Epithelial cell of proximal tubule (primary cell): Measurements from ENCODE around the gene MPPED1. TPM values are rescaled to one million over a fixed set of nuclear protein-coding genes. Genes with fewer than 3 reads are reported as not detected.

Experiments used
- DNase-seq: peaks from one replicate; pipeline ENCODE4 v3.0.0-alpha.2; 2011; ENCODE audit warnings: low read depth
- H3K4me3 ChIP-seq: 2 replicates; pipeline ENCODE4 v1.5.1; 2011; ENCODE audit warnings: low read depth, mild to moderate bottlenecking, low read length
- total RNA-seq: library from RNA; depleted of rRNA; stranded (reverse); fragments of >200 nt; gene quantifications from 2 replicates; pipeline ENCODE4 v1.2.3, GENCODE V29; 2015
- TF ChIP-seq, protein P1 (sequence below): conservative IDR thresholded peaks from 2 replicates; pipeline ENCODE4 v1.5.1; 2012; ENCODE audit warnings: low read depth, mild to moderate bottlenecking, low read length

The MPPED1 gene
- total RNA-seq, 1 donor from 2014 or later = not detected

DNA sequence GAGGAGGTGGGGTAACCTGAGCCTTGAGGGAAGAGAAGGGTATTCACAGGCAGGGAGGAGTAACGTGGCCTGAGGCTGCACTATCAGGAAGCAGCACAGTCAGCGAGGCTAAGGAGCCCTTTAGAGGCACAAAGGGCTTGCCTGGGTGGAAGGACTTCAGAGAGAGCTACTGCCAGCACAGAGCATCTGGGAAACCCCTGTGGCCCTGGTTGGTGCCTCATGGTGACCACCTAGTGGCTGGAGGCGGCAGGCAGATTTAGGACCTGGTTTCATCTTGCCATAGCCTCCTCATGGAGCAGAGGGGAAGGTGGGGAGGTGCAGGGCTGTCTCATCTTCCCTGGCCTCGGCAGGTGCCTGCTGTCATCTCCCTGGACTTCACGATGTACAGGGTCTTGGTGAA lies 64.5 kb downstream of the MPPED1 start:
- TF ChIP-seq, protein P1, sequence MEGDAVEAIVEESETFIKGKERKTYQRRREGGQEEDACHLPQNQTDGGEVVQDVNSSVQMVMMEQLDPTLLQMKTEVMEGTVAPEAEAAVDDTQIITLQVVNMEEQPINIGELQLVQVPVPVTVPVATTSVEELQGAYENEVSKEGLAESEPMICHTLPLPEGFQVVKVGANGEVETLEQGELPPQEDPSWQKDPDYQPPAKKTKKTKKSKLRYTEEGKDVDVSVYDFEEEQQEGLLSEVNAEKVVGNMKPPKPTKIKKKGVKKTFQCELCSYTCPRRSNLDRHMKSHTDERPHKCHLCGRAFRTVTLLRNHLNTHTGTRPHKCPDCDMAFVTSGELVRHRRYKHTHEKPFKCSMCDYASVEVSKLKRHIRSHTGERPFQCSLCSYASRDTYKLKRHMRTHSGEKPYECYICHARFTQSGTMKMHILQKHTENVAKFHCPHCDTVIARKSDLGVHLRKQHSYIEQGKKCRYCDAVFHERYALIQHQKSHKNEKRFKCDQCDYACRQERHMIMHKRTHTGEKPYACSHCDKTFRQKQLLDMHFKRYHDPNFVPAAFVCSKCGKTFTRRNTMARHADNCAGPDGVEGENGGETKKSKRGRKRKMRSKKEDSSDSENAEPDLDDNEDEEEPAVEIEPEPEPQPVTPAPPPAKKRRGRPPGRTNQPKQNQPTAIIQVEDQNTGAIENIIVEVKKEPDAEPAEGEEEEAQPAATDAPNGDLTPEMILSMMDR = no peak
- no peak for DNase-seq
- H3K4me3 ChIP-seq = no peak overlapping the region

DNA sequence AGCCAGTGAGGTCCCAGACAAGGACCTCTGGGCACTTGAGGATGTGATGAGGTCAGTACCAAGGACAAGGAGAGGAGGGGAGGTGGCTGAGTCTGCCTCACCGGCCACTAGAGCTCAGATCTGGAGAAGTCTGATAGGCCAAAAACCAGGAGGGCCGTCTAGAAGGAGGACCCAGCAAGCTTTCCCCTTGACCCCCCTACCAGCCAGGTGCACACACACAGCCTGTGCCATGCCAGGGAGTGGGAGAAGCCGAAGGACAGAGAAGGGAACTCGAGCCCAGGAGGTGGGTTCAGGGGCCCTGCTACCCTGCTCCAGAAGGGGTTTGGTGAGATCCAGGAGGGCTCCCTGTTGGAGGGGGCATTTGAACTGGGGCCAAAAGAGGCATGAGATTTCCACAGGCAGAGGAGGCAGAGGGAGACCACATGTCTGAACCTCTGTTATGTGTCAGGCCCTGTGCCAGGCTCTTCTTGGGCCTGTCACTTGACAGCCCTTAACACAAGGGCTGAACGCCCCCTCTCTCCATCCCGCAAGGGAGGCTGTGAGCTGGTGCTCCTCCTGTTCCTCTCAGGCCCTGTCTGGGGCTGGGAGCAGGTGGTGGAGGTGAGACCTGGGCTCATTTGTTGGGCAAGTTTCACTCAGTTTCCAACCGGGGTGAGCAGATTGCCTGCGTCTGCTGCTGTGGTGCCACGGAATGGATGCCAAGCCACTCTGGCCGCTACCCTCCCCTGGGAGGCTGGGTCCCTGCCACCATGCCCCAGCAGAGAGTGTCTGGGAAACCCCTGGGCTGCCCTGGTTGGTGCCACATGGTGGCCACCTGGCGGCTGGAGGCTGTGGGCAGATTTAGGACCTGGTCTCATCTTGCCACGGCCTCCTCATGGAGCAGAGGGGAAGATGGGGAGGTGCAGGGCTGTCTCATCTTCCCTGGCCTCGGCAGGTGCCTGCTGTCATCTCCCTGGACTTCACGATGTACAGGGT lies 65.2 kb downstream of the MPPED1 start:
- H3K4me3 ChIP-seq = no peak overlapping the region
- no peak for DNase-seq
- TF ChIP-seq, protein P1 = no peak

DNA sequence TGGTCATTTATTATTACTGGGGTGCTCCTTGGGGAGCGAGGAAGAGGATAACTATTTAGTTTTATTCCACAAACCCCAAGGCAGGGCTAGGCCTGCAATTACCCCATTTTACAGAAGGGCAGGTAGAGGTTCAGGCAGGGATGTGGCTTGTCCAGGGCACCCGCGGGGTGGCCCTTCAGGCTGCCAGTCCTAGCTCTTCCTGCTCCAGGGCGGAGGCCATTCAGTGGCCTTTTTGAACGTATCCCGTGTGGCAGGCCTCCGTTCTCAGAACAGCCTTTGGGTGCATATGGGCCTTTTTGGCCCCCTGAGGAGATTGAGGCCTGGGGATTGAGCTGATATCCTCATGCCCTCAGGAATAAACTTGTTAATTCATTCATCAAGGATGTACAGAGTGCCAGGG lies 66.2 kb downstream of the MPPED1 start:
- TF ChIP-seq, protein P1 = no peak
- DNase-seq = no peak
- no peak overlapping the region for H3K4me3 ChIP-seq

- DNase-seq = no peak
- no peak overlapping the region for H3K4me3 ChIP-seq
- TF ChIP-seq, protein P1 = no peak
Observed at GRCh38 chr22:43478621-43479300, 66.9 kb downstream of the MPPED1 start.

- no peak for DNase-seq
- no peak overlapping the region for H3K4me3 ChIP-seq
- TF ChIP-seq, protein P1 = no peak
Observed at GRCh38 chr22:43479301-43479950, 67.6 kb downstream of the MPPED1 start.

DNA sequence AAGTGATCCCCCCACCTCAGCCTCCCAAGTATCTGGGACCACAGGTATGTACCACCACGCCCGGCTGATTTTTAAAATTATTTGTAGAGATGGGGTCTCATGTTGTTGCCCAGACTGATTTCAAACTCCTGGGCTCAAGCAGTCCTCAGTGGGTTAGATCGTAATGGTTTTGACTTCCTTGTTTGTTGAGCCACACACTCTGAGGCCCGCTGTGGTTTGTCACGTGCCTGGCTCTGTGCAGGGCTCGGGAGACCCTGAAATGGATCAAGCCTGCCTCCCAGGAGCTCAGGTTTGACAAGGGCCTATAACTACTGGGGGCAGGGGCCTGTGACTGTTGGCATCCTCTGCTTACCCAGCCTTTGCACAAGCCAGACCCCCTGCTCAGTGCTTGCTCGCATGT lies 68.1 kb downstream of the MPPED1 start:
- no peak overlapping the region for H3K4me3 ChIP-seq
- TF ChIP-seq, protein P1 = no peak
- DNase-seq = no peak
